Stimulated activated CD4-positive, alpha-beta T cell treated with anti-CD3 and anti-CD28 coated beads, Interleukin-12 subunit alpha, Interleukin-12 subunit beta, amount 100 ng/mL, for 4 hours (primary cell): ENCODE measurements around the gene CNPY1.
A peak's percentile ranks its signal among the peaks of the same experiment; 100 is the strongest.

Experiments used
- DNase-seq: peaks from one replicate; pipeline ENCODE4 v3.0.0-alpha.2; 2020

CNPY1 gene

DNA sequence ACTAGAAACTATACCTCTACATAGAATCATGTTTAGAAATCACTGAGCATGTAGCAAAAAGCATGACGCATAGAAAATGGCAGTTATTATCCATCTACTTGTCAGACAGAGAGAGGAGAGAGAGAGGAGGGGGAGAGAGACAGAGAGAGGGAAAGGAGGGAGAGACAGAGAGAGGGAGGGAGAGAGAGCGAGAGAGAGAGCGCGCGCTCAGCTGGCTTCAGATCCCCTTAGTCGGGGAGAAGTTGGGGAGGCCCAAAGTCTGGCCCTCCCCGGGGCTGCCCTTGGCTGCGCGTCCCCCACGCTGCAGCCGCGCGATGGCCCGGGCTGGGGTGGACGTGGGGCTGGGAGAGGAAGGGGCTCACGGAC lies 37.0 kb downstream of the CNPY1 start:
- no peak for DNase-seq

DNA sequence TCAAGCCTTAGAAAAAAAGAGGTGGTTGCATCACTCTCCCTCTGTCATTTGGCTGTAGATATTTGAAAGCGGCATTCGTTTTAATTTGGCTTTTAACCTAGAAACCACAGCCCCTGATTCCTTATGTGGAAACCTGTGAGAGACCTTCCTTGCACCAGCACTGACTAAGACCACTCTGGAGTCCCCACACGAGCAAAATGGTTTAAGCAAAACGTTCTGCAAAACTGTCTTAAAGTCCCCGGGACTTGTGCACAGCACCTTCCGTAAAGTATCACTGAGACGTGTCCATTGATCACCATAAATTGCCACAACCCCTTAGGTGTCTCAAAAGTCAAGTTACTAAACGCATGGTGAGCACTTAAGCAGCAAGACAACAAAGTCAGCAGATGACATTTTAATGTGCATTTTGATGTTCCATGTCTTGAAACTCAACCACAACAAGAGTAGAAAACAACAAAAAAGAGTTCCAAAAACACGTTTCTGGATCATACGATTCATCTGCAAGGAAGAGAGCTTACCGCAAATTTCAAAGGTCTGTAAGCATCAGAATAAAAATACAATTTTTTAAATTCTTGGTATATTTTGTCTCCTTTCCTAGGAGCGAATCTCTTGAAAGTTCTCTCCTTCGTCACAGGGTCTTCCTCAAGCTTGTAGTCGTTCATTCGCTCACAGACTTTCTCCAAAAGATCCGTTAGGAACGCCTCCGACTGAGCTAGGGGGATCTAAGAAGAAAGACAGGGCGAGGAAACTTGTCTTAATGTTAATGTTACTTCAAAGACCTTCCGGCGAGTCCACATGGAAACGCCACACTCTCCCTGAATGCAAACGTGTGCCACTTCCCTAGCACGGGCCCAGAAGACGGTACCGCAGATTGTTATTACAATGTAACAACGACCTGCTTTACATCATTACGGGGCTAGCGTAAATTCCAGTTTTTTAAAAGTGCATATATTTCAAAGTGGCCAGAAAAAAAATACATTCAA lies 37.7 kb downstream of the CNPY1 start:
- DNase-seq = no peak

DNA sequence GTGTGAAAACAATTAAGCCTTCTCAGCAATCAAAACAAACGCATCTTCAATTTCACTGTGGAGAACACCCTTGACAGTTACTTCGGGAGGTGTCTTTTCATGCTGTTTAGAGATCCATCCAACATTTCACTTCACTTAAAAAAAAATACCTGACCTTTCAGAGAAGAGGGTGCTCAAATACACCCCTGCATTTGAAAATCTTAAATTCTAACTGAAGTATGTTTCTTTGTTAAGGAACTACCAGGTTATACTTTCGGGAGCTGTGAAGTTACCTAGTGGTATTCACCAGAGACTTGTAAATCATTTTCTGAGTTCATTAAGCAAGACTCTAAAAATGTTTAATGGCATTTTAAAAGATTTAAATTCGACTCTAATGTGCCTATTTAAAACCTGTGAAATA lies 38.8 kb downstream of the CNPY1 start:
- DNase-seq = no peak

DNA sequence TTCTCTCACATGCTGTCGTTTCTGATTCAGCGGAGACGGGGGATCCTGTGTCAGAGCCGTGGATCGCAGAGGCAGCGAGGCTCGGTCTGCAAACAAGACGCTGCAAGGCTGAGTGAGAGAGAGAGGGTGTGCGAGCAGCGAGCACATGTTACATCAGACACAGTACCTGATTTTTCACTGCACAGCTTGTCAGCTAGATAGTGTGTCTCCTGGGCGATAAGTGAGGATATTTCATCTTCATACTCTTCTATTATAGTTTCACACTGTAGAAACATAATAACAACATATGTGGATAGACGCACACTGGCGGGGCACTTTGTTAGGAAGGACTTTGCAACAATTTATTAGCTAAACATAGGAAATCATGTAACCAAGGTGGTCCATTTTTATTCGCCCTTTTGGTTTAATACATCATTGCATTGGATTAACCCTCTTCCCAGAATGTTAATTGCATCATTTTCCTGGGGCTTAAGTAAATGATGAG lies 39.5 kb downstream of the CNPY1 start:
- DNase-seq = no peak

DNA sequence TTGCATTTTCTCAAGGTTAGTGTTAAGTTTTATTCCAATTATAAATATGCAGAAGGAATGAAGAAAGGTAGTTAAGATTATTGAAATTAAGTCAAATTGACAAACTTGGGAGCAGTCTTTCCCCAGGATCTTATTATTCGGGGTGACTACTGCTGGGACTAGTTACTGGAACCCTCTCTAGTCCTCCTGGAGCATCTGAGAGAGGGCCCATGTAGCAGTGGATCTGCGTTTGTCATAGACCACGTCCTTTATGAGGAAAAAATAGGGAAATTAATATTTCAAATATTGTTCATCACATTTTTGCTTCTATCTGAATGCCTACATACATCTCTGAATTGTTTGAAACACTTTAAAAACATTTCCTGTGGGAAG lies 41.0 kb downstream of the CNPY1 start:
- DNase-seq = no peak

GRCh38 chr7:155497149-155497901 lies 49.0 kb downstream of the CNPY1 start:
- no peak for DNase-seq

- no peak for DNase-seq
Measured at GRCh38 chr7:155496267-155497005, 49.9 kb downstream of the CNPY1 start.

DNA sequence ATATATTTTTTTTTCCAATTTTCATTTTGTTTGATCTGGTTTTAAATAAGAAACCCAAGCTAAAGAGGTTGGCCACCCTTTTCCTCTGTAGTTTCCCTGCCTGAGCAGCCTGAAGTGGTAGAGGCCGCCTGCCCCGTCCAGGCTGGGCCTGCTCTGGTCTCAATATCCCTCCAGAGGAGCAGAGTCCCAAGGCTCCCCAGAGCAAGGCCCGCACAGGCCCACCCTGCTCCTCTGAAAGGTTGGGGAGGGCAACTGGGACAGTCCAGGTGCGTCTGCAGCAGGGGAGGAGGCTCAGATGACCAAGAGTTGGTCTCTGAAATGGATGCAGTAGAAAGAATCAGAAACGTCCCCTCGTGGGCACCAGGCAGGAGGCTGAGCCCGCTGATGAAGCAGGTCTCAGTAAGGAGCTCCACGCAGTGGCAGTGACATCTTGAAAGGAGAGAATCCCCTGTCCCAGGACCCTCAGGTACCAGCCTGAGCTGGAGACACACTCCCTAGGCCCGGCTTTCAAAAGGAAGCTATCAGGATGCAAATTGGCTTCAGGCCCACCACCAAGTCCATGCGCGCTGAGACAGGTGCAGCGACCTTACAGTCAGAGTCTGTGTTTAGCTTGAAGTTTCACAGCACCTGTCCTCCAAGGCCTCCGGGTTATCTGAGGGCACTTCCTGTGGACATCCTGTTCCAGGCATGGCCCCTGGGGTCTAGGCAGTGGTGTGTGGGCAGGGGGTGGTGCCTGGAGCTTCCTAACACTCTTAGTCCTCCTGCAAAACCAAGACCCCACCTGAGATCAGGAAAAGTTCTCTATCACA lies 50.7 kb downstream of the CNPY1 start:
- no peak for DNase-seq

GRCh38 chr7:155494551-155494950 lies 51.8 kb downstream of the CNPY1 start:
- DNase-seq = no peak

DNA sequence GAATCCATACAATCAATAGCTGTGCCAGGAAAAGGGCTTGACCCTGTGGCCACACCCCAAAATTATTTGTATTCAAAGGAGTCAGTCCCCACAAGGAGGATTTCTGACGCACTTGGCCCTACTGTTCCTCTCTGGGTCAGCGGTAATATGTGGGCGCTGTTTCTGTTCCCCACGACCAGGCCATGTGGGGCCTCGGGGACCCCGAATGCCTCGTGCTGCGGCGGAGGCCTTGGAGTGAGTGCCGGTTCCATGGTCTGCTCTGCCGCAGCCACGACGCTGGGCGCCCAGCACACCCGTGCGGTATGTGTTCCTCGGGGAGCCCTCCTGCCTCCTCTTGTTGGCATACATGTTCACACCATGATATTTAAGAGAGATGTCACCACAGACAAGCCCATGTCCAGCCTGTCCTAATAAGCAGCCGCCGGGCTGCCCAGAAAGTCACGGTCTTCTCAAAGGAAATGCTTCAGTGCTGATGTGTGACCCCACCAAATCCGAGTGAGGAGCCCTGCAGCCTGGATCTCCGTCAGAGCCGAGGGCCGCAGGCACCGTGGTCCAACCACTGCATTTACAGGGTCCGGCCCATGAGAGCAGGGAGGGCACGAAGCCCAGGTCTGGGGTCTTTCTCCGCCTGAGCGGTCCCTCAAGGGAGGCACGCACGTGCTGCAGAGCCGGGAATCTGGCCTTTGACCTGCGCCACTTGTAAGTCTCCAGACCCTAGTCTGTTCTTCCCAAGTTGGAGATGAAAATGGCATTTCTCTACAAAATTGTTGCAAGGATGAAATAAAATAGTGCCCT lies 52.4 kb downstream of the CNPY1 start:
- no peak for DNase-seq

- DNase-seq = no peak
Measured at GRCh38 chr7:155491812-155492211, 54.5 kb downstream of the CNPY1 start.

GRCh38 chr7:155490697-155491628 lies 55.4 kb downstream of the CNPY1 start:
- DNase-seq = peak; percentile 24

GRCh38 chr7:155489862-155490696 lies 56.3 kb downstream of the CNPY1 start:
- no peak for DNase-seq

DNA sequence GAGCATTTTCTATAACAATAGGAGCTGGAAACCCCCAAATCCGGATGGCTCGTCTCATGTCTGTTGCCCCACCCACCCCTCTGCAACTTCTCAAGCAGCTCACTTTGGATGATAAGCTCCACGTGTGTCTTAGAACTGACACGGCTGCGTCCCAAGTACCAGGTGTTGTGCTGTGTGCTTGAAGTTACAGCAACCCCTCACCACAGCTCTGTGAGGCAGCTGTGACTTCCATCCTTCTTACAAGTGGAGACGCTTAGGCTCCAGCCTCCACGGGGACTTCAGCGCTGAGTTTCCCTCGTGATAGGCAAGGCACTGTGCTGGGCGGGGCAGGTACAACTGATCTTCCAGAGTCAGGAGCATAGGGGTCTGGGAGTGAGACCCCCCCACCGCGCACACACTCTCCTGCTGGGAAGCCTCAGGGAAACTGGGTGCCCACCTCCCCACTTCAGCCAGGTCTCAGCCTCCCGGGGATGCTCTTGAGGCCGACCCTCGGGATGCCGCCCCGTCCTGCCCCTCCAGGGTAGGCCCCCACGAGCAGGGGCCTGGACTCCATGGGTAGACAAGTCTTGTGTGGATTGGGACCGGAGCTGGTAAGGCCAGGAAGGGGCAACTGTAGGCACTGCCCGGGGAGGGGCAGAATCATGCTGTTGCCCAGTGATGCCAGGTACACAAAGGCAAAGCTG lies 57.1 kb downstream of the CNPY1 start:
- DNase-seq = no peak

- no peak for DNase-seq
Measured at GRCh38 chr7:155488483-155489127, 57.8 kb downstream of the CNPY1 start.

- no peak for DNase-seq
Measured at GRCh38 chr7:155487509-155488482, 58.6 kb downstream of the CNPY1 start.
